Measurements from ENCODE around the gene PROZ.

Gene PROZ

GRCh38 chr13:113145911-113146598, 12.4 kb upstream of the PROZ start:
- TF ChIP-seq, protein P1, sequence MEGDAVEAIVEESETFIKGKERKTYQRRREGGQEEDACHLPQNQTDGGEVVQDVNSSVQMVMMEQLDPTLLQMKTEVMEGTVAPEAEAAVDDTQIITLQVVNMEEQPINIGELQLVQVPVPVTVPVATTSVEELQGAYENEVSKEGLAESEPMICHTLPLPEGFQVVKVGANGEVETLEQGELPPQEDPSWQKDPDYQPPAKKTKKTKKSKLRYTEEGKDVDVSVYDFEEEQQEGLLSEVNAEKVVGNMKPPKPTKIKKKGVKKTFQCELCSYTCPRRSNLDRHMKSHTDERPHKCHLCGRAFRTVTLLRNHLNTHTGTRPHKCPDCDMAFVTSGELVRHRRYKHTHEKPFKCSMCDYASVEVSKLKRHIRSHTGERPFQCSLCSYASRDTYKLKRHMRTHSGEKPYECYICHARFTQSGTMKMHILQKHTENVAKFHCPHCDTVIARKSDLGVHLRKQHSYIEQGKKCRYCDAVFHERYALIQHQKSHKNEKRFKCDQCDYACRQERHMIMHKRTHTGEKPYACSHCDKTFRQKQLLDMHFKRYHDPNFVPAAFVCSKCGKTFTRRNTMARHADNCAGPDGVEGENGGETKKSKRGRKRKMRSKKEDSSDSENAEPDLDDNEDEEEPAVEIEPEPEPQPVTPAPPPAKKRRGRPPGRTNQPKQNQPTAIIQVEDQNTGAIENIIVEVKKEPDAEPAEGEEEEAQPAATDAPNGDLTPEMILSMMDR (IDR thresholded peaks at IDR 0.05; ENCODE audit: low read depth, low read length) = no peak

GRCh38 chr13:113146750-113147149, 11.7 kb upstream of the PROZ start:
- TF ChIP-seq, protein P1 (IDR thresholded peaks at IDR 0.05; ENCODE audit: low read depth, low read length) = no peak
- H3K4me3 ChIP-seq (ENCODE audit: low read depth, low read length) = no peak overlapping the region

More at GRCh38 chr13:113145911-113146598, 12.4 kb upstream of the PROZ start:
- no peak overlapping the region for H3K4me3 ChIP-seq (ENCODE audit: low read depth, low read length)

DNA sequence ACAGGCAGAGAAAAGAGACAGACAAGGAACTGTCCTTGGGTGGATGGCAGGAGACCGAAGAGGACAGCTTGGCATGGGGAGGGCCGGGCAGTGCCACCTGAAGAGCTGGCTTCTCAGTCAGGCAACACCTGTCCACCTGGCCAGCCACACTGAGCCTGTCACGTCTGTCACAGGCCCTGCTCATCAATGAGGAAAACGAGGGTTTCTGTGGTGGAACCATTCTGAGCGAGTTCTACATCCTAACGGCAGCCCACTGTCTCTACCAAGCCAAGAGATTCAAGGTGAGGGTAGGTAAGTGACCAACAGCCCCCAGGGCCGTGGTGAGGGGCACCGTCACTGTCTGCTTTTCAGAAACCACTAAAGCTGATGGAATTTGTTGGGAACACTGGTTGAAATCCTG, 11.2 kb upstream of the PROZ start:
- no peak overlapping the region for H3K4me3 ChIP-seq (ENCODE audit: low read depth, low read length)
- TF ChIP-seq, protein P1 (IDR thresholded peaks at IDR 0.05; ENCODE audit: low read depth, low read length) = no peak

DNA sequence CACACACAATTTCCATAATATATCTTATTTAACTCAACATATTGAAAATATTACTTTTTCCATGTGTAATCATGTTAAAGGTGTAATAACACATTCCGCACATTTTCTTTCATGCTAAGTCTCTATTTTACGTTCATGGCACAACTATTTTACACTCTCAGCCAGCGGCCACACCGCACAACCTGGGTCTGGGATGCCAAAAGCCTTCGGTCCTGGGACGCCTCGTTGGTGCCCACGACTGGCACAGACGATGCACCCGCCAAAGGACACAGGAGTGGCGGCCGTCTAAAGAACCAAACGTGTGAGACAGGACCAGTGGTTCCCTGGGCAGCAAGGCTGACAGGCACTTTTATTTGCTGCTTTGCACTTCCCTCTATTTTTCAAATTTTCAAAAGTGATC, 10.0 kb upstream of the PROZ start:
- H3K4me3 ChIP-seq (ENCODE audit: low read depth, low read length) = no peak overlapping the region
- TF ChIP-seq, protein P1 (IDR thresholded peaks at IDR 0.05; ENCODE audit: low read depth, low read length) = no peak

- TF ChIP-seq, protein P1 (IDR thresholded peaks at IDR 0.05; ENCODE audit: low read depth, low read length) = no peak
Observed at GRCh38 chr13:113148940-113149503, 9.4 kb upstream of the PROZ start.

DNA sequence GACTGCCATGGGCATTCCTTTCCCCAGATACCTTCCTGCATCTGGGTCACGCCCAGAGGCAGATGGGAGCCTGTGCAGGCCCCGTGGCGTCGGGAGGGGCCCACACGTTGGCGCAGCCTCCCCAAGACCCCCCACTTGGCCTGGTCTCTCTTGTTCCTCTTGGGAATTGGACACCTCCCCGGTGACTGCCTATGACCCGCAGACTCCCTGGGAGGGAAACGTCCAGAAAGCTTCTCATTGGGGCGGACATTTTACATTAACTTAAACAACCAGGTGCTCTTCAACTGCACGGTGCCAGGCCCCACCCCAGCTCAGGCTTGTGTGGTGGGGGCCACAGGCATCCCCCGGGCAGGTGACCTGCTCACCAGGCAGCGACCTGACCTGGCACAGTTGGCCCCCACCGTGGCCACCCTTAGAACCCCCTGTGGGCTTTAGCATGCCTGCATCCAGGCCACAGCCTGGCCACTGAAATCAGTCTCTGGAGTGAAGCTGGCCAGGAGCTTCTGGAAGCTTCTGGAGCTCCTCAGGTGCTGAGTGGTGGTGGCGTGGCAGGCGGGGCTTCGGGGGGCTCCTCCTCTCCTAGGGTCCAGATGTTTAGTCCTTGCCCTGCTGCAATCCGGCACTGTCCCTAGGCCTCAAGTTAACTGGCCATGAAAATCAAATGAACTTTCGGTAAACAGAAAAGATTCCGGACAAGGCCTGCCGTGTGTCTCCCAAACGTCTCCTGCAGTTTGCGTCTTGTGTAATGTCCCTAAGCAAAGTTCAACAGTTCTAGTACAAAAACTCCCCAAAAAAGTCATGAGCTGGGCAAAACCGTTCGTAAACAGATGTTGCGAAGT, 8.5 kb upstream of the PROZ start:
- H3K4me3 ChIP-seq (ENCODE audit: low read depth, low read length) = no peak overlapping the region
- TF ChIP-seq, protein P1 (IDR thresholded peaks at IDR 0.05; ENCODE audit: low read depth, low read length) = no peak

More at GRCh38 chr13:113148940-113149503, 9.4 kb upstream of the PROZ start:
- no peak overlapping the region for H3K4me3 ChIP-seq (ENCODE audit: low read depth, low read length)

Data from WI38 (cell line).